ENCODE results near the gene PTRHD1. TPM values are rescaled to one million over a fixed set of nuclear protein-coding genes. Genes with fewer than 3 reads are reported as not detected.
A peak's percentile ranks its signal among the peaks of the same experiment; 100 is the strongest.

Gene PTRHD1
- polyA plus RNA-seq, 1 of the 3 experiments (the other 2 are of a cell fraction): 74.4 TPM

DNA sequence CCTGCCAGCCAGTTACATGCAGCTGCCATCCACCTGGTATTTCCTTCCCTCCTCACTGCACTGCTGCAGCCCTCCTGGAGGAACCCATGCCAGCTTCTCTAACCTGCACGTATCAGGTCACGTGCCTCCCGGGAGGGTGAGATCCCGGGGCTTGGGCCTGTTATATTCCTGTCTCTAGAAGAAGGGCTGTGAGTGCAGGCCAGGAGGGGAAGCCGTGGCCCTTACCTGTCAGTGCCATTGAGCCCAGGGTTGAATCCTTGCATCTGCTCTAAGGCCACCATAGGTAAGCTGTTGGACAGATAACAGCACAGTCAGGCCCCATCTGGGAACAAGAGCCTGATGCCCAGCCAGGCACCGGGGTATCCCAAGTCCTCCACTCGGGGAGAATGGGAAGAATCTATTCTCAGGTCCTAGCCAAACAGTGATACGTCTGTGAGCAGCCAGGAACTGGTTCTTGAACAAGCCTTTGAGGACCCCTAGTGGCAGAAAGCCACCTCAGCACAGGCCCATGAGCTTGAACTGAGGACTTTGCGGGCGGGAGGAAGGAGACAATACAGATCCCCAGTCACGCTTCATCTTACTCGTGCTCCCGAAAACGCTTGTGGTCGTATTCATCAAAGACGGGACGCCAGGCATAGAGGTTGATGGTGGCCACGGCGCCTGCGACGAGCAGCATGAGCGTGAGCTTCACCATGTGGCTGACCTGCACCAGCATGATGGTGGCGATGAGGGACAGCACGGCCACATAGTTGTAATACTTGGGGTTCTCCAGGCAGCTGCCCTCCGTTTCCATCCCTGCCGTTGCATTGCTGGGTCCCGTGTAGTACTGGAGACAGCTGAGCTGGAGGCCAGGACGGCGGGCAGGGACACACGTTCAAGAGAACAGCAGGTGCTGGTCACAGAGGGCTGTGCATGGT, 34.4 kb upstream of the PTRHD1 start:
- peak overlapping the region in 1 of 2 experiments; percentile 22; a peak in 1 of 4 replicates for H3K4me3 ChIP-seq (ENCODE audit: low read depth in 2 of 2, low read length in 1 of 2)
- H2AFZ ChIP-seq (ENCODE audit: low read depth): no peak overlapping the region
- DNase-seq: peak; percentile 94
- ChIA-PET POLR2A (interaction anchor here (0.7 to 1.4 kb wide), 4 partner anchors 30 to 744 kb away, joined by 3 to 7 read pairs (median 4); partner anchors contain the start of genes CENPO and PTRHD1), CTCF (interaction anchor here (0.6 to 16.7 kb wide), 74 partner anchors 10 to 849 kb away, joined by 3 to 269 read pairs (median 4); partner anchors contain the start of genes ADCY3, CENPO, ITSN2 and NCOA1)
- 41% methylated on average over 30 of the region's 30 CpGs for WGBS (ENCODE audit: low lambda C conversion rate)
- H3K9me2 ChIP-seq: no peaks in the 10 kb centered on the region
- no peak overlapping the region for H3K4me2 ChIP-seq
- H3K27me3 ChIP-seq (ENCODE audit: insufficient read depth): no peaks in the 10 kb centered on the region
- H3K9ac ChIP-seq: no peak overlapping the region
- H3K27ac ChIP-seq (ENCODE audit: low read depth in 2 of 2, low read length in 1 of 2): no peak overlapping the region
- H3K9me3 ChIP-seq: no peaks in the 10 kb centered on the region
- H3F3A ChIP-seq (replicated peaks; ENCODE audit: insufficient read depth): peaks cover 12% of the 10 kb centered on the region
- H3K4me1 ChIP-seq (ENCODE audit: control insufficient read depth in 1 of 2, insufficient read depth in 2 of 2, low read depth in 1 of 2, low read length in 1 of 2): peaks cover 7 to 11% of the 10 kb centered on the region in 2 experiments; a peak in 1 of 4 replicates
- H3K79me2 ChIP-seq (ENCODE audit: insufficient read depth): no peaks in the 10 kb centered on the region
- peaks cover 5 to 6% of the 10 kb centered on the region in 2 experiments for H3K36me3 ChIP-seq (replicated peaks in 1 of 2; ENCODE audit: control insufficient read depth in 1 of 2, insufficient read depth in 2 of 2, low read length in 1 of 2)
- no peaks in the 10 kb centered on the region for H4K20me1 ChIP-seq (ENCODE audit: insufficient read depth)
- TF ChIP-seq MXI1 (IDR thresholded peaks at IDR 0.05; ENCODE audit: low read depth, low read length): 0 out of 2 replicates have a peak, but pooled peaks have one; percentile 29
- TF ChIP-seq RFX5 (IDR thresholded peaks at IDR 0.05; ENCODE audit: low read length): 0 out of 2 replicates have a peak, but pooled peaks have one; percentile 9
- TF ChIP-seq CHD2 (IDR thresholded peaks at IDR 0.05; ENCODE audit: low read length, partially characterized antibody): peak; percentile 59
- TF ChIP-seq, protein P1, sequence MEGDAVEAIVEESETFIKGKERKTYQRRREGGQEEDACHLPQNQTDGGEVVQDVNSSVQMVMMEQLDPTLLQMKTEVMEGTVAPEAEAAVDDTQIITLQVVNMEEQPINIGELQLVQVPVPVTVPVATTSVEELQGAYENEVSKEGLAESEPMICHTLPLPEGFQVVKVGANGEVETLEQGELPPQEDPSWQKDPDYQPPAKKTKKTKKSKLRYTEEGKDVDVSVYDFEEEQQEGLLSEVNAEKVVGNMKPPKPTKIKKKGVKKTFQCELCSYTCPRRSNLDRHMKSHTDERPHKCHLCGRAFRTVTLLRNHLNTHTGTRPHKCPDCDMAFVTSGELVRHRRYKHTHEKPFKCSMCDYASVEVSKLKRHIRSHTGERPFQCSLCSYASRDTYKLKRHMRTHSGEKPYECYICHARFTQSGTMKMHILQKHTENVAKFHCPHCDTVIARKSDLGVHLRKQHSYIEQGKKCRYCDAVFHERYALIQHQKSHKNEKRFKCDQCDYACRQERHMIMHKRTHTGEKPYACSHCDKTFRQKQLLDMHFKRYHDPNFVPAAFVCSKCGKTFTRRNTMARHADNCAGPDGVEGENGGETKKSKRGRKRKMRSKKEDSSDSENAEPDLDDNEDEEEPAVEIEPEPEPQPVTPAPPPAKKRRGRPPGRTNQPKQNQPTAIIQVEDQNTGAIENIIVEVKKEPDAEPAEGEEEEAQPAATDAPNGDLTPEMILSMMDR (IDR thresholded peaks at IDR 0.05): peak; percentile 98
- TF ChIP-seq JUND (IDR thresholded peaks at IDR 0.05): no peak
- no peak for TF ChIP-seq EZH2phosphoT487 (IDR thresholded peaks at IDR 0.05; ENCODE audit: borderline replicate concordance, low read depth)
- TF ChIP-seq, protein P2, sequence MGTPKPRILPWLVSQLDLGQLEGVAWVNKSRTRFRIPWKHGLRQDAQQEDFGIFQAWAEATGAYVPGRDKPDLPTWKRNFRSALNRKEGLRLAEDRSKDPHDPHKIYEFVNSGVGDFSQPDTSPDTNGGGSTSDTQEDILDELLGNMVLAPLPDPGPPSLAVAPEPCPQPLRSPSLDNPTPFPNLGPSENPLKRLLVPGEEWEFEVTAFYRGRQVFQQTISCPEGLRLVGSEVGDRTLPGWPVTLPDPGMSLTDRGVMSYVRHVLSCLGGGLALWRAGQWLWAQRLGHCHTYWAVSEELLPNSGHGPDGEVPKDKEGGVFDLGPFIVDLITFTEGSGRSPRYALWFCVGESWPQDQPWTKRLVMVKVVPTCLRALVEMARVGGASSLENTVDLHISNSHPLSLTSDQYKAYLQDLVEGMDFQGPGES (IDR thresholded peaks at IDR 0.05; ENCODE audit: low read depth, low read length): no peak
- no peak for TF ChIP-seq EP300 (IDR thresholded peaks at IDR 0.05; ENCODE audit: borderline replicate concordance in 1 of 2, low read depth in 1 of 2, low read length in 1 of 2)
- 0 out of 2 replicates have a peak, but pooled peaks have one; percentile 6 for TF ChIP-seq GABPA (IDR thresholded peaks at IDR 0.05; ENCODE audit: low read depth)
- no peak for TF ChIP-seq YY1 (IDR thresholded peaks at IDR 0.05; ENCODE audit: low read depth)
- no peak for TF ChIP-seq MEF2A (IDR thresholded peaks at IDR 0.05; ENCODE audit: borderline replicate concordance, low read depth)
- 0 out of 2 replicates have a peak, but pooled peaks have one; percentile 6 for TF ChIP-seq NRF1 (IDR thresholded peaks at IDR 0.05; ENCODE audit: low read depth, low read length)
- TF ChIP-seq GATA2 (CRISPR knock-in tag; IDR thresholded peaks at IDR 0.05): no peak
- TF ChIP-seq SIN3A (IDR thresholded peaks at IDR 0.05; ENCODE audit: borderline replicate concordance, low read depth, low read length): no peak
- peak; percentile 56; the same call in 1 of the 2 replicates for TF ChIP-seq RCOR1 (IDR thresholded peaks at IDR 0.05; ENCODE audit: low read length)
- 0 out of 2 replicates have a peak, but pooled peaks have one; percentile 18 for TF ChIP-seq FOXJ3 (CRISPR knock-in tag; IDR thresholded peaks at IDR 0.05)
- TF ChIP-seq RXRA (IDR thresholded peaks at IDR 0.05; ENCODE audit: borderline replicate concordance, low read depth): no peak
- TF ChIP-seq, protein P3, sequence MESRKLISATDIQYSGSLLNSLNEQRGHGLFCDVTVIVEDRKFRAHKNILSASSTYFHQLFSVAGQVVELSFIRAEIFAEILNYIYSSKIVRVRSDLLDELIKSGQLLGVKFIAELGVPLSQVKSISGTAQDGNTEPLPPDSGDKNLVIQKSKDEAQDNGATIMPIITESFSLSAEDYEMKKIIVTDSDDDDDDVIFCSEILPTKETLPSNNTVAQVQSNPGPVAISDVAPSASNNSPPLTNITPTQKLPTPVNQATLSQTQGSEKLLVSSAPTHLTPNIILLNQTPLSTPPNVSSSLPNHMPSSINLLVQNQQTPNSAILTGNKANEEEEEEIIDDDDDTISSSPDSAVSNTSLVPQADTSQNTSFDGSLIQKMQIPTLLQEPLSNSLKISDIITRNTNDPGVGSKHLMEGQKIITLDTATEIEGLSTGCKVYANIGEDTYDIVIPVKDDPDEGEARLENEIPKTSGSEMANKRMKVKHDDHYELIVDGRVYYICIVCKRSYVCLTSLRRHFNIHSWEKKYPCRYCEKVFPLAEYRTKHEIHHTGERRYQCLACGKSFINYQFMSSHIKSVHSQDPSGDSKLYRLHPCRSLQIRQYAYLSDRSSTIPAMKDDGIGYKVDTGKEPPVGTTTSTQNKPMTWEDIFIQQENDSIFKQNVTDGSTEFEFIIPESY (IDR thresholded peaks at IDR 0.05; ENCODE audit: borderline replicate concordance, low read depth): no peak
- peak; percentile 99 for TF ChIP-seq RAD21 (IDR thresholded peaks at IDR 0.05; ENCODE audit: low read length)
- TF ChIP-seq ELF1 (IDR thresholded peaks at IDR 0.05): no peak
- no peak for TF ChIP-seq NFIC (IDR thresholded peaks at IDR 0.05; ENCODE audit: borderline replicate concordance)
- TF ChIP-seq POLR2AphosphoS5 (IDR thresholded peaks at IDR 0.05; ENCODE audit: low read depth, low read length): peak; percentile 20; the same call in 1 of the 2 replicates
- TF ChIP-seq, protein P4, sequence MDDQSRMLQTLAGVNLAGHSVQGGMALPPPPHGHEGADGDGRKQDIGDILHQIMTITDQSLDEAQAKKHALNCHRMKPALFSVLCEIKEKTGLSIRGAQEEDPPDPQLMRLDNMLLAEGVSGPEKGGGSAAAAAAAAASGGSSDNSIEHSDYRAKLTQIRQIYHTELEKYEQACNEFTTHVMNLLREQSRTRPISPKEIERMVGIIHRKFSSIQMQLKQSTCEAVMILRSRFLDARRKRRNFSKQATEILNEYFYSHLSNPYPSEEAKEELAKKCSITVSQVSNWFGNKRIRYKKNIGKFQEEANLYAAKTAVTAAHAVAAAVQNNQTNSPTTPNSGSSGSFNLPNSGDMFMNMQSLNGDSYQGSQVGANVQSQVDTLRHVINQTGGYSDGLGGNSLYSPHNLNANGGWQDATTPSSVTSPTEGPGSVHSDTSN (IDR thresholded peaks at IDR 0.05): no peak
- no peak for TF ChIP-seq TAF1 (IDR thresholded peaks at IDR 0.05; ENCODE audit: borderline replicate concordance, low read depth, low read length)
- no peak; the same call in 1 of the 2 replicates for TF ChIP-seq FOSL2 (IDR thresholded peaks at IDR 0.05; ENCODE audit: borderline replicate concordance, low read depth)
- TF ChIP-seq FOXM1 (IDR thresholded peaks at IDR 0.05; ENCODE audit: low read depth): no peak
